K562 (cell line): ENCODE data around the gene AQP11. TPM values are rescaled to one million over a fixed set of nuclear protein-coding genes. Genes with fewer than 3 reads are reported as not detected.

Source experiments
- DLX4 ChIP-seq: fragments of 250-450 bp; sonication (Bioruptor Pico); IDR thresholded peaks from 2 replicates; pipeline ENCODE4 v1.6.1; 2021; ENCODE audit warnings: mild to moderate bottlenecking
- EP400 ChIP-seq: fragments of 450-650 bp; IDR thresholded peaks from 2 replicates; pipeline ENCODE4 v1.6.1; 2017; ENCODE audit warnings: antibody characterized with exemption, mild to moderate bottlenecking, moderate library complexity
- ERF ChIP-seq: fragments of 450-650 bp; formaldehyde crosslinking; IDR thresholded peaks from 2 replicates; pipeline ENCODE4 v1.4.0; 2020; ENCODE audit warnings: mild to moderate bottlenecking, mixed read lengths
- FOXP1 ChIP-seq: sonication (generic); formaldehyde crosslinking; IDR thresholded peaks from 2 replicates; pipeline ENCODE4 v1.8.0; 2022; ENCODE audit warnings: mild to moderate bottlenecking, missing genetic modification reagents
- GATAD2A ChIP-seq: fragments of 450-650 bp; IDR thresholded peaks from 2 replicates; pipeline ENCODE4 v1.6.1; 2017
- GTF2F1 ChIP-seq: IDR thresholded peaks from 2 replicates; pipeline ENCODE4 v1.6.1; 2011; ENCODE audit warnings: low read depth, low read length, improper control_type of control experiment
- PBX2 ChIP-seq, 2 experiments: IDR thresholded peaks in 1 of 2; conservative IDR thresholded peaks in 1 of 2; 2 replicates each; pipeline ENCODE4 v1.6.1; 2016; ENCODE audit warnings: low read depth in 2 of 2, mild to moderate bottlenecking in 1 of 2, missing compliant biosample characterization in 1 of 2, missing genetic modification characterization in 1 of 2, moderate library complexity in 1 of 2
- PHTF2 ChIP-seq: fragments of 250-450 bp; sonication (Bioruptor Pico); IDR thresholded peaks from 2 replicates; pipeline ENCODE4 v1.5.0; 2021; ENCODE audit warnings: mild to moderate bottlenecking
- PRMT5 ChIP-seq: sonication (generic); formaldehyde crosslinking; IDR thresholded peaks from 2 replicates; pipeline ENCODE4 v1.5.0; 2020; ENCODE audit warnings: missing genetic modification reagents
- RBM14 ChIP-seq: fragments of 200-400 bp; formaldehyde crosslinking; IDR thresholded peaks from 2 replicates; pipeline ENCODE4 v1.6.1; 2018; ENCODE audit warnings: low read depth, mild to moderate bottlenecking, low read length, moderate library complexity, borderline replicate concordance; ENCODE audit not compliant: insufficient read depth
- SLC30A9 ChIP-seq: fragments of 250-450 bp; sonication (Bioruptor Pico); IDR thresholded peaks from 2 replicates; pipeline ENCODE4 v1.8.0; 2022; ENCODE audit warnings: mild to moderate bottlenecking, moderate library complexity
- THRB ChIP-seq: fragments of 450-650 bp; formaldehyde crosslinking; conservative IDR thresholded peaks from 2 replicates; pipeline ENCODE4 v1.4.0; 2022; ENCODE audit warnings: mild to moderate bottlenecking, missing genetic modification characterization
- ZNF518B ChIP-seq: fragments of 250-450 bp; sonication (Bioruptor Pico); IDR thresholded peaks from 2 replicates; pipeline ENCODE4 v1.5.0; 2021; ENCODE audit warnings: mild to moderate bottlenecking, moderate library complexity
- polyA plus RNA-seq, 8 experiments: library from polyadenylated mRNA; depleted of rRNA in 4 of 8; stranded (reverse) in 5 of 8; unstranded in 3 of 8; fragments of >200 nt; fragmentation: Nextera tagmentation in 2 of 8; fragmentation: Illumina TruSeq in 1 of 8; extraction: Ambion mirVana in 2 of 8; extraction: Trizol in 1 of 8; gene quantifications; 2 replicates each; pipeline versions ENCODE4 v1.2.1 to v1.2.3, GENCODE V29; 2011 to 2014; ENCODE audit warnings: inconsistent platforms in 1 of 8, missing spikeins in 1 of 8
- total RNA-seq, 7 experiments: library from RNA; depleted of rRNA in 6 of 7; stranded (reverse); fragments of >200 nt in 6 of 7; fragmentation: Illumina TruSeq in 2 of 7; extraction: Trizol in 2 of 7; gene quantifications; 2 replicates each; pipeline versions ENCODE4 v1.2.1 to v1.2.3, GENCODE V29; 2011 to 2021; ENCODE audit warnings: low replicate concordance in 1 of 7

Gene AQP11
- total and polyA plus RNA-seq, 9 of the 15 experiments (the other 6 are each of a cell fraction or from before 2014, with no cell fraction given): 0.09 to 1.0 (median 0.36) TPM

GRCh38 chr11:77637345-77638165 lies 47.8 kb downstream of the AQP11 start, which contains the start of gene CLNS1A (continued):
- peak; percentile 81 for TF ChIP-seq GTF2F1
- peak; percentile 76; the same call in 1 of the 2 replicates for TF ChIP-seq FOXP1
- no peak for TF ChIP-seq ZNF518B (CRISPR knock-in tag)
- peak; percentile 96 for TF ChIP-seq EP400
- no peak for TF ChIP-seq PRMT5 (CRISPR knock-in tag)
- no peak for TF ChIP-seq SLC30A9 (CRISPR knock-in tag)
- TF ChIP-seq ERF: no peak
- TF ChIP-seq DLX4 (CRISPR knock-in tag): no peak
- no peak for TF ChIP-seq GATAD2A
- TF ChIP-seq PBX2 (CRISPR knock-in tag; IDR thresholded peaks at IDR 0.05; ENCODE audit: low read depth): no peak
- no peak for TF ChIP-seq PBX2 (tag; conservative IDR thresholded peaks at IDR 0.05; ENCODE audit: low read depth)
- no peak for TF ChIP-seq THRB (CRISPR knock-in tag)
- no peak for TF ChIP-seq PHTF2 (CRISPR knock-in tag)
- no peak for TF ChIP-seq RBM14
